Measurements from ENCODE around the gene PGA3.

- TF ChIP-seq POLR2A (IDR thresholded peaks at IDR 0.05; ENCODE audit: control extremely low read depth in 1 of 2, low read depth in 2 of 2, low read length in 2 of 2) (no peak), CTCF (IDR thresholded peaks at IDR 0.05; ENCODE audit: control extremely low read depth in 1 of 3, insufficient read depth in 1 of 3, low read depth in 1 of 3, low read length in 3 of 3) (no peak), POU5F1 (IDR thresholded peaks at IDR 0.05; ENCODE audit: low read depth, low read length) (no peak), CEBPB (IDR thresholded peaks at IDR 0.05; ENCODE audit: low read depth, low read length) (no peak), HDAC6 (IDR thresholded peaks at IDR 0.05; ENCODE audit: low read depth, low read length) (no peak), JUND (IDR thresholded peaks at IDR 0.05; ENCODE audit: low read length) (no peak), CREB1 (IDR thresholded peaks at IDR 0.05) (no peak), CHD2 (IDR thresholded peaks at IDR 0.05; ENCODE audit: low read length) (no peak), SAP30 (IDR thresholded peaks at IDR 0.05; ENCODE audit: insufficient read depth, insufficient replicate concordance, low read length) (no peak), ATF3 (IDR thresholded peaks at IDR 0.05; ENCODE audit: insufficient read depth, low read depth, low read length) (no peak), JUN (IDR thresholded peaks at IDR 0.05; ENCODE audit: low read depth, low read length) (no peak), SIN3A (conservative IDR thresholded peaks at IDR 0.05 in 1 of 2, IDR thresholded peaks at IDR 0.05 in 1 of 2; ENCODE audit: low read depth in 1 of 2, low read length in 2 of 2) (no peak), EP300 (IDR thresholded peaks at IDR 0.05; ENCODE audit: borderline replicate concordance in 1 of 2, low read depth in 2 of 2, low read length in 2 of 2) (no peak)
Observed at GRCh38 chr11:61256710-61257482, 53.6 kb downstream of the PGA3 start.

All from H1 (cell line).